Subcutaneous abdominal adipose tissue (tissue), 5 donors: Measurements from ENCODE around the gene LRRK1.

Source experiments
- H3K27ac ChIP-seq: one replicate; pipeline ENCODE4 v1.7.0; 2013; ENCODE audit warnings: low read depth, mild to moderate bottlenecking, inconsistent platforms, low read length, moderate library complexity
- H3K27me3 ChIP-seq, 5 donors: one replicate each; pipeline ENCODE4 v1.7.0; 2013; ENCODE audit warnings: low read length in 5 of 5, inconsistent platforms in 1 of 5; ENCODE audit not compliant: control insufficient read depth in 5 of 5, insufficient read depth in 4 of 5
- H3K36me3 ChIP-seq, 5 donors: one replicate each; pipeline ENCODE4 v1.7.0; 2013; ENCODE audit warnings: low read length in 5 of 5; ENCODE audit not compliant: control insufficient read depth in 5 of 5, insufficient read depth in 5 of 5
- H3K4me1 ChIP-seq, 5 donors: one replicate each; pipeline ENCODE4 v1.7.0; 2013; ENCODE audit warnings: low read length in 5 of 5, mild to moderate bottlenecking in 3 of 5, moderate library complexity in 1 of 5; ENCODE audit not compliant: control insufficient read depth in 5 of 5, insufficient read depth in 5 of 5
- H3K4me3 ChIP-seq, 5 donors: one replicate each; pipeline ENCODE4 v1.7.0; 2013; ENCODE audit warnings: low read length in 5 of 5, low read depth in 1 of 5
- H3K9ac ChIP-seq, 5 donors: one replicate each; pipeline ENCODE4 v1.7.0; 2013; ENCODE audit warnings: low read length in 5 of 5, mild to moderate bottlenecking in 4 of 5, moderate library complexity in 3 of 5
- H3K9me3 ChIP-seq, 5 donors: one replicate each; pipeline ENCODE4 v1.7.0; 2013; ENCODE audit warnings: low read length in 5 of 5; ENCODE audit not compliant: control insufficient read depth in 5 of 5
- donor health status: healthy.
- donor health status: healthy.
- donor health status: healthy.
- donor health status: healthy.
- donor health status: healthy.

Gene LRRK1

DNA sequence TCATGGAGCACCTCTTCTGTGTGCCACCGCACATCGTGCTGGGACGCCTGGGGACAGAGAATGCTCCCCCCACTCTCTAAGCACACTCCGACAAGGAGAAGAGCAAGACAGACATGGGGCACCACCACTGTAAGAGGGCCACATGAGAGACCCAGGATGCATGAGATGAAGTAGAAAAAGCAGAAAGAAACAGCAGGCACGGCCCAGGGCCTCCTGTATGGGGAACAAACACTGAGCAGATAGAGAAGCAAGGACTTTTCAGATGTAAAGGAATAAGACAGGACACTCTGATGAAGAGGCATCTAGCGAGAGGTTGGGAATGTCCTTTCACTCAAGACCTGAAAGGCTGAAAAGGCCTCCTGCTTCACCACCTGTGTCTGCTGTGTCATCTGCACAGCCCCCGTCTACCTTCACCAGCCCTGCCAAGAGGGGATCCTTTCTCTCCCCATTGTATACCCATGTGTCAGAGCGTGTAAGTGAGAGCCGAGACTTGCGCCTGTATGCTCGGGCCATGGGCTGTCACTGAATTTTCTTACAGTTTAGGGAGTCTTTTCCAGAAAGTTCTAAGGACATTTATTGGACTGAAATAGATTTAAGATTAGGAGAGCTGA is 125.6 kb downstream of the LRRK1 start:
- Histone ChIP-seq H3K9ac (no peak overlapping the region), H3K36me3 (peaks cover 0 to 59% (median 25%) of the 10 kb centered on the region in 5 donors), H3K27ac (no peak overlapping the region), H3K4me3 (no peak overlapping the region), H3K27me3 (no peaks in the 10 kb centered on the region), H3K4me1 (no peaks in the 10 kb centered on the region), H3K9me3 (peaks cover 0 to 3% (median 0%) of the 10 kb centered on the region in 5 donors)

- Histone ChIP-seq H3K9ac (no peak overlapping the region), H3K27me3 (no peaks in the 10 kb centered on the region), H3K9me3 (peaks cover 0 to 3% (median 0%) of the 10 kb centered on the region in 5 donors), H3K27ac (no peak overlapping the region), H3K4me3 (no peak overlapping the region), H3K36me3 (peaks cover 0 to 64% (median 26%) of the 10 kb centered on the region in 5 donors), H3K4me1 (no peaks in the 10 kb centered on the region)
Measured at GRCh38 chr15:101045236-101045646, 126.1 kb downstream of the LRRK1 start.

DNA sequence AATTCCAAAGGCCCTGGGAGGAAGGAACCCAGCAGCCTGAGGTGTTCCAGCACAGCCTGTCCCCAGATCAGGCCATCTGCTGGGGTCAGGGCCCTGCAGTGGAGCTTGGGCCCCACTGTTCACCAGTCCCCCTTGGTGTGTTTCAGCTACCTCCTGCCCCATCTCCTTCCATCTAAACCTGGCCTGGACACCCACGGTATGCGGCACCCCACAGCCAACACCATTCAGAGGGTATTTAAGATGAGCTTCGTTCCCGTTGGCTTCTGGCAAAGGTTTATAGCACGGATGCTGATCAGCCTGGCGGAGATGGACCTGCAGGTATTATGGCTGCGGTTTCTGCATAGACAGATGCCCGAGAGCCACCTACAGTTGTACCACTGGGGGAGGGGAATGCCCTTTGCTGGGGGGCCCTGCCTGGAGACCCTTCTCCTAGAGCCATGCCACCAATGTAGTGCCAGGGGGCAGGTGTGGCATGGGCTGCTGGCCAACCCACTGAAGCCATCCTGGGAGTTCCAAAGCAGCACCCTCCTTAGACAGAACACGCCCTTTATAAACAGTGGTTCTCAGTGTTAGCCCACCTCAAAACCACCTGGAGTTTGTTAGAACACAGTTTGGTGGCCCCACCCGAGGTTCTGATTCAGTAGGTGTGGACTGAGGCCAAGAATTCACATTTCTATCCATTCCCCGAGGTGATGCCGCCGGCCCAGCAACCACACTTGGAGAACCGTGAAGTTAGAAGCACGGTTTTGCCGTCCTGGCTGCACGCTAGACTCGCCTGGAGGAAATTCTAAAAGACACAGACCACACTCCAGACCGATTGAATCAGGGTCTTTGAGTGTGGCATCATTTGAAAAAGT is 126.9 kb downstream of the LRRK1 start:
- H3K9ac ChIP-seq, result no peak overlapping the region
- H3K27me3 ChIP-seq, result no peaks in the 10 kb centered on the region
- no peaks in the 10 kb centered on the region for H3K4me1 ChIP-seq
- H3K27ac ChIP-seq, result no peak overlapping the region
- peaks cover 0 to 72% (median 28%) of the 10 kb centered on the region in 5 donors for H3K36me3 ChIP-seq
- H3K4me3 ChIP-seq, result no peak overlapping the region
- H3K9me3 ChIP-seq, result no peaks in the 10 kb centered on the region

DNA sequence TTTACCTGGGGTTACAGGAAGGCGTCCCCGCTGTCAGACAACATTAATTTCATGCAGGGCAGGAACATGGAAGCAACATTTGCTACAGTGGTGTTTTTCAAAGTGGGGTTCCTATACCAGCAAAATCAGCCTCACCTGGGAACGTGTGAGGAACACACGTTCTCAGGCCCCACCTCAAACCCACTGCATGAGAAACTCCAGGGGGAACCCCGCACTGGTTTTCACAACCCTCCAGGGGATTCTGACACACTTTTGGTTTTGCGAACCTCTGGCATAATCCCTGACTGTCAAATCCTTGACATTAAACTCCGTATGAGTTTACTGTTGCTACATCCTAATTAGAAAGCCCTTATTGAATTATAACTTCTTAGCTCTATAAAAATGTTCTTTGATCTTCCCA is 127.7 kb downstream of the LRRK1 start:
- no peak overlapping the region for H3K27ac ChIP-seq
- H3K9ac ChIP-seq, result no peak overlapping the region
- H3K4me3 ChIP-seq, result no peak overlapping the region
- no peaks in the 10 kb centered on the region for H3K4me1 ChIP-seq
- no peaks in the 10 kb centered on the region for H3K27me3 ChIP-seq
- no peaks in the 10 kb centered on the region for H3K9me3 ChIP-seq
- peaks cover 0 to 80% (median 35%) of the 10 kb centered on the region in 5 donors for H3K36me3 ChIP-seq

DNA sequence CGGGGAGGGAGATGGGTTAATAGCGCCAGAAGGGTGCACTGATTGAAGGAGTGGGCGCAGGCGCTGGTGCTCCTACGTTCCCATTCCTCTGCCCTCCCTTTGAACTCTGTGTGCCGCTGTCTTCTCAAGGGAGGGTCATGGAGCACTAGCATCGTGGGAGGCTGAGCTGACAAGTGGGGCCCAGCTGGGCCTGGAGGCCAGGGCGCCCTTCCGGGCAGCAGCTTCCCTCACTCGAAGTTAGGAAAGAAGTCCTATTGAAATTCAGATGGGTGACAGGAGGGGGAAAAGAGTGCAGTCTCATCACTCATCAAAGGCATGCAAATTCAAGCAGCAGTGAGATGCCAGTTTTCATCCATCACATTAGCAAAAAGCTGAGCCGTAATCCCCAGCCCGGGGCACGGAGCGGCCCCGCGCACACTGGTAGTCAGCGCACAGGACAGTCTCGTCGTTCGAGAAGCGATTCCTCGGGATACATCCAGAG is 128.2 kb downstream of the LRRK1 start:
- Histone ChIP-seq H3K9me3 (no peaks in the 10 kb centered on the region), H3K27ac (no peak overlapping the region), H3K4me1 (no peaks in the 10 kb centered on the region), H3K36me3 (peaks cover 0 to 83% (median 36%) of the 10 kb centered on the region in 5 donors), H3K27me3 (no peaks in the 10 kb centered on the region), H3K4me3 (no peak overlapping the region), H3K9ac (no peak overlapping the region)

DNA sequence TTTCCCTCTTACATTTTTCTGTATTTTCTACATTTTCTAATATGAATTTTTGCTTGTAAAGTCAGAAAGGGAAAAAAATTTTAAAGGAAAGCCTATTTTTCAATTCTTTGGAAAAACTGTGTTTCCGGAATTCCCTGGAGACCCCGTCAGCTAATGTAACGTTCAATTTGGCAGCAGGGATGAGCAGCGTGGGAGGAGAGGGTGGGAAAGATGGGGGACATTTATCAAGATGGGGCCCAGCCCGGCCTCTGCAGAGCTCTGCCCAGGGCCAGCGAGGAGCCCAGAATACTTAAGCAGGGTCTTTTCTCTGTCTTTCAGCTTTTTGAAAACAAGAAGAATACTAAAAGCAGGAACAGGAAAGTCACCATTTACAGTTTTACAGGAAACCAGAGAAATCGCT is 129.0 kb downstream of the LRRK1 start:
- H3K9ac ChIP-seq, result no peak overlapping the region
- no peaks in the 10 kb centered on the region for H3K9me3 ChIP-seq
- no peaks in the 10 kb centered on the region for H3K27me3 ChIP-seq
- no peak overlapping the region for H3K27ac ChIP-seq
- H3K36me3 ChIP-seq, result peaks cover 0 to 87% (median 42%) of the 10 kb centered on the region in 5 donors
- H3K4me1 ChIP-seq, result no peaks in the 10 kb centered on the region
- H3K4me3 ChIP-seq, result no peak overlapping the region

- no peak overlapping the region for H3K27ac ChIP-seq
- H3K4me3 ChIP-seq, result no peak overlapping the region
- no peak overlapping the region for H3K9ac ChIP-seq
- no peaks in the 10 kb centered on the region for H3K9me3 ChIP-seq
- H3K4me1 ChIP-seq, result no peaks in the 10 kb centered on the region
- H3K27me3 ChIP-seq, result no peaks in the 10 kb centered on the region
- H3K36me3 ChIP-seq, result peaks cover 0 to 90% (median 46%) of the 10 kb centered on the region in 5 donors
Measured at GRCh38 chr15:101048581-101049030, 129.4 kb downstream of the LRRK1 start.

- H3K4me3 ChIP-seq, result no peak overlapping the region
- no peak overlapping the region for H3K9ac ChIP-seq
- H3K9me3 ChIP-seq, result no peaks in the 10 kb centered on the region
- H3K27ac ChIP-seq, result no peak overlapping the region
- peaks cover 0 to 90% (median 41%) of the 10 kb centered on the region in 5 donors for H3K36me3 ChIP-seq
- H3K27me3 ChIP-seq, result no peaks in the 10 kb centered on the region
- H3K4me1 ChIP-seq, result no peaks in the 10 kb centered on the region
Measured at GRCh38 chr15:101049282-101049681, 130.1 kb downstream of the LRRK1 start.

DNA sequence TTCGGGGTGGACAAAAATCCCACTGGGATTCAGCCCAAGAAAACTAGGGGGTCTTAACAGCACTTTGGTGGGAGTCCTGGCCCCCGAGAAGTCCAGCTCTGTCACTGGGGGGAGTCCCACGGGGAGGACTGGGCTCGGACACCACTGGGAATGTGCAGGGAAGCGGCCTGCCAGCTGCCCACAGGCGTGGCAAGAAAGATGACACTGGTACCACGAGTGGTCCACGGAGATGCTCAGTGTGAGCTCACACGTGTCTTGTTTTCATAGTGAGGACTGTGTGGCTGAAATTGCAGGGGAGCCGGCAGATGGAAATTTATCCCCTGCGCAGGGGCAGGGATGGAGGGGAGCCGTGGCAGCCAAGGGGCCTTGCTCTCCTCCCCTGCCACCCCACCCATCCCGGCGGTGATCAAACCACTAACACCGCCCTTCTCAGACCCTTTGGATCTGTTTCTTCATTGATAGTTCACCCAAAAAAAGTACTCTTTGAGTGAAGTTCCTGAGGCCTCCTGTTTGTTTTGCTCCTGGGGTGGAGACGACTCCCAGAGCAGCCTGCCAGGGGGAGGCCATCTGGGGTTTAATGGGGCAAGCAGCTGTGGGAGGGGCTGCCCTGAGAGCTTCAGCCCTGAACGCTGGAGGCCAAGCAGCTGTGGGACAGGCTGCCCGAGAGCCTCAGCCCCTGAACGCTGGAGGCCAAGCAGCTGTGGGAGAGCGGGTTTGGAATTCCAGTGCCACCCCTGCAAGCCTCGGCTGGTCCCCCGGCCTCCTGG is 130.9 kb downstream of the LRRK1 start:
- H3K4me1 ChIP-seq, result no peaks in the 10 kb centered on the region
- no peak overlapping the region for H3K27ac ChIP-seq
- no peaks in the 10 kb centered on the region for H3K27me3 ChIP-seq
- H3K9me3 ChIP-seq, result no peaks in the 10 kb centered on the region
- H3K9ac ChIP-seq, result no peak overlapping the region
- no peak overlapping the region for H3K4me3 ChIP-seq
- H3K36me3 ChIP-seq, result peaks cover 0 to 90% (median 42%) of the 10 kb centered on the region in 5 donors
